HUDEP-2 (cell line): Measurements from ENCODE around the gene TIPRL.
"Not testable (repeated sequence)": the region's sequence is repeated elsewhere in the genome, so short reads cannot be mapped to it uniquely, and the experiment has no call there.

Experiments
- DNase-seq, 76 experiments: peaks; one replicate each; lab custom pipeline; 2025; ENCODE audit not compliant: unreplicated experiment in 76 of 76; lab: John Stamatoyannopoulos, UW

Gene TIPRL

DNA sequence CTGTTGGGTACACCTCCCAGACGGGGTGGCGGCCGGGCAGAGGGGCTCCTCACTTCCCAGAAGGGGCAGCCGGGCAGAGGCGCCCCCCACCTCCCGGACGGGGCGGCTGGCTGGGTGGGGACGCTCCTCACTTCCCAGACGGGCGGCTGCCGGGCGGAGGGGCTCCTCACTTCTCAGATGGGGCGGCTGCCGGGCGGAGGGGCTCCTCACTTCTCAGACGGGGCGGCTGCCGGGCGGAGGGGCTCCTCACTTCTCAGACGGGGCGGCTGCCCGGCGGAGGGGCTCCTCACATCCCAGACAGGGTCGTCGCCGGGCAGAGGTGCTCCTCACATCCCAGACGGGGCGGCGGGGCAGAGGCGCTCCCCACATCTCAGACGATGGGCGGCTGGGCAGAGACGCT lies 28.9 kb downstream of the TIPRL start:
- DNase-seq, result not testable (repeated sequence)

DNA sequence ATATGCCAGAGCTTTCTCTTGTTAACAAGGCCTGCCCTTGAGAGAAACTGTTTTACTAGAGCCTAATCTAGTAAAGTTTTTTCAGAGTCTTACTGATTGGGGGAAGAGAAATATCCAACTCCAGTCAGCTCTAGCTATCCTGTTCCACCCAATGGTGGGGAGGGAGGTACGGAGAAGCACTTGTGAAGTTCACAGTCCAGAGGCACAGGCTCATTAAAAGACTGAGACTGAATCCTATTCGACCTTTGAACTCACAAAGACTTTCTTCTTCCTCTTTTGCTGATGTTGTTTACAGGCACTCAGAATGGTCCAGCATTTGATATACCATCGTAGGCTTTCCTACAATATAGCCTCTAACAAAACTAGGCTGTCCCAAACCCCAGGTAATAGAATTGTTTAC lies 31.6 kb downstream of the TIPRL start:
- no peak for DNase-seq

DNA sequence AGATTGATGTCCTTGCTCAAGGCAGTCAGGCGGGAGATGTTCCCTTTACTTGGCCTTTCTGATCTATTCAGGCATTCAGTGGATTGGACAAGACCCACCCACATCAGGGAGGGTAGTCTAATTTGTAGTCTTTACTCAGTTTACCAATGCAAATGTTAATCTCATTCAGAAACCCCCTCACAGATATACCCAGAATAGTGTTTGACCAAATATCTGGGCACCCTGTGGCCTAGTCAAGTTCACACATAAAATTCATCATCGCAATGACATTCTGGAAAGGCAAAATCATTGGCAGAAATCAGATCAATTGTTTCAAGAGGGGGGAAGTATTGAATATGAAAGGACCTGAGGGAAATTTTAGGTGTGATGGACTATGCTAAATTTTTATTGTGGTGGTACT lies 34.6 kb downstream of the TIPRL start:
- DNase-seq, result no peak

DNA sequence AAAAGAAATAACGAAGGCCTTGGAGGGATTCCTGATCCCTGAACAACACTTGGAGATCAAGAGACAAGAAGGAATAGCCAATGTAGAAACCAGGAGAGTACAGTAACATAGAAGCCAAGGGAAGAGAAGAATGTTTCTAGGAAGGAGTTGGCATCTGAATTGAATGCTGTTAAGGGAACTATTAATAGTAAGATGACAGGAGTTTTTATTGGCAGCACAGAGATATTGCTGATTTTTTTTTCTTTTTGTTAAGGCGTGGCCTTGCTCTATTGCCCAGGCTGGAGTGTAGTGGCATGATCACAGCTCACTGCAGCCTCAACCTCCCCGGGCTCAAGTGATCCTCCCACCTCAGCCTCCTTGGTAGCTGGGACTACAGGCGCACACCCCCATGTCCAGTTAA lies 37.4 kb downstream of the TIPRL start:
- no peak for DNase-seq

DNA sequence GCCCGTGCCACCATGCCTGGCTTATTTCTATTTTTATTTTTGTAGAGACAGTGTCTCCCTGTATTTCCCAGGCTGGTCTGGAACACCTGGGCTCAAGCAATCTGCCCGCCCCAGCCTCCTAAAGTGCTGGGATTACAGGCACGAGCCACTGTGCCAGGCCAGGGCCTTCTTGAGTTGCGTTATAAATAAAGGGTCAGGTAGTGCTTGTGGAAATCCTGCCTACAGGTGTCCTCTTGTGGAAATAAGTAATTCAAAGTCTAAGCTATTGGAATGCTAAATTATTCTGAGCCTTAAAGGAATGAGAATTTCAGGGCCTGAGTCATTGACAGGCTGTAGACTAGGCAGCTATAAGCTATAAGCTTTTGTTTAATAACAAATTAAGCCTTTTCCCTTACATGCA lies 38.9 kb downstream of the TIPRL start:
- no peak for DNase-seq

DNA sequence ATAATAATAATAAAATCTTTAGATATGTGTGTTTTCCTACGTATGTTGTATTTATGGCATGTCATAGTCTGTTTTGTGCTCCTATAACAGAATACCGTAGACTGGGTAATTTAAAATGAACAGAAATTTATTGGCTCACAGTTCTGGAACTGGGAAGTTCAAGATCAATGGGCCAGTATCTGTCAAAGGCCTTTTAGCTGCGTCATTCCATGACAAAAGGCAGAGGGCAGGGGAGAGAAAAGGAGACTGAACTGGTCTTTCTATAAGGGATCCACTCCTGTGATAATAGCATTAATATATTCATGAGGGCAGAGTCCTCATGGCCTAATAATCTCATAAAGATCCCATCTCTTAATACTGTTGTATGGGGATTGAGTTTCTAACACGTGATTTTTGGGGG lies 39.9 kb downstream of the TIPRL start:
- no peak for DNase-seq

DNA sequence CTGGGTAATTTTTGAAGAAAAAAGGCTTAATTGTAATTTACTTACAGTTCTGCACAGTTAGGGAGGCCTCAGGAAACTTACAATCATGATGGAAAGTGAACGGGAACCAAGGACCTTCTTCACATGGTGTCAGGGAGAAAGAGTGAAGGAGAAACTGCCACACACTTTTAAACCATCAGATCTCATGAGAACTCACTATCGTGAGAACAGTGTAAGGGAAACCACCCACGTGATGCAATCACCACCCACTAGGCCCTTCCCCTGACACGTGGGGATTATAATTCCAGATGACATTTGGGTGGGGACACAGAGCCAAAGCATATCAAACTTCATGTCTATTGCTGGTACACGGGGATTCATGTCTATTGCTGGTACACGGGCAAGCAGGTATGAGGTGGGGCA lies 41.7 kb downstream of the TIPRL start:
- DNase-seq, result peak in 9 of 76 experiments; percentile 4 to 22 (median 12)

DNA sequence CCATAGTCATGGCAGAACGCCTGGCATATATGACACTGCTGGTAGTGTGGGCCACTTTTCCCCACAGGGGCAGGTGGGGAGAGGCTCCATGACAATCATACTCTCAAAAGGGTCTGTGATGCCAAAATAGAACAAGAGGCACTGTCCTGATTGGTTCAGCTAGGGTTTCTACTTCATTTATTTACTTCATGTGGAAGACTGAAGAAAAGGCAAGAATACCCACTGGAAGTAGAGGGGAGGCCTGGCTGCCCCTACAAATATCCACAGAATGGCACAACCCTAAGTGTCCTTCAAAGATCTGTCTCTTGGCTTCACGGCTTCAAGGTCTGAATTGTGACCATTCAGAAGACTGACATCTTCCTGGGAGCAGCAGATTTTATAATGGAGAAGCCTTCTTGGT lies 42.5 kb downstream of the TIPRL start:
- no peak for DNase-seq

DNA sequence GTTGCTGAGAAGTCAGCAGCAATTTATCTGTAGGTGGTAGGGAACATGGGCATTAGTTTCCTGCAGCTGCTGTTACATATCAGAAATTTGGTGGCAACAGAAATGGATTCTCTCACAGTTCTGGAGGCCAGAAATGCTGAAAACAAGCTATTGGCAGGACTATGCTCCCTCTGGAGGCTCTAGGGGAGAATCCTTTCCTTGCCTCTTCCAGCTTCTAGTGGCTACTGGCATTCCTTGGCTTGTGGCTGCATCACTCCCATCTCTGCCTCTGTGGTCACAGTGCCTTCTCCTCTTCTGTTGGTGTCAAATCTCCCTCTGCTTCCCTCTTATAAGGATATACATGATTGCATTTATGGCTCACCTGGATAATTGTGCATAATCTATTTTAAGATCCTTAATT lies 44.5 kb downstream of the TIPRL start:
- no peak for DNase-seq

DNA sequence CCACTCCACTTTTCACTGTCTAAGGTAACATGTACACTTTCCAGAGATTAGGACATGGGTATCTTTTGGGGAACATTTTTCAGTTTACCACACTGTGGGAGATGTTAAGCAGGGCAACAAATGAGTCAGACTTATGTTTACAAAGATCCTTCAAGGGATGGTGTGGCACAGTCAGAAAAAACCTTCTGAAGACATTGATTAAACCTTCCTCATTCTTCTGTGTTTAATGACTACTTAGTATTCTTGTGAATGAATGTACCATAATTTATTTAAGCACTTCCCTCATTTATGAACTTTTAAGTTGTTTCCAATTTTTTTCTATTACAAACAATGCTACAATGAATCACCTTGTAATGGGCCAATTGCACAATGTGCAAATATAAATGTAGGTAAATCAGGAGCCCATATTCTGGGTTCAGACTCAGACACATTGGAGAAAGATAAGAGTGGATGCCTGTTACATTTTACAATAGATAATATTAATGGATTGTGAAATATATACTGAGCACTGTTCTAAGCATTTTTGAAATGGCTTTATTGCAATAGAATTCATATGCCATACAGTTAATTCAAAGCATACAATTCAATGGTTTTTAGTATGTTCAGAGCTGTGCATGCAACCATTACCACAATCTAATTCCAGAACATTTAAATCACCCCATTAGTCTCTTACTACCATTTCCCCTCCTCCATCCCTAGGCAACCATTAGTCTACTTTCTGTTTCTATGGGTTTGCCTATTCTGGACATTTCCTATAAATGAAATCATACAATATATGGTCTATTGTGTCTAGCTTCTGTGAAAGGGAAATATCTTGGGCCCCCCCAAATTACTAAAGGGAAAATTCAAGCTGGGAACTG lies 45.1 kb downstream of the TIPRL start:
- DNase-seq, result no peak

DNA sequence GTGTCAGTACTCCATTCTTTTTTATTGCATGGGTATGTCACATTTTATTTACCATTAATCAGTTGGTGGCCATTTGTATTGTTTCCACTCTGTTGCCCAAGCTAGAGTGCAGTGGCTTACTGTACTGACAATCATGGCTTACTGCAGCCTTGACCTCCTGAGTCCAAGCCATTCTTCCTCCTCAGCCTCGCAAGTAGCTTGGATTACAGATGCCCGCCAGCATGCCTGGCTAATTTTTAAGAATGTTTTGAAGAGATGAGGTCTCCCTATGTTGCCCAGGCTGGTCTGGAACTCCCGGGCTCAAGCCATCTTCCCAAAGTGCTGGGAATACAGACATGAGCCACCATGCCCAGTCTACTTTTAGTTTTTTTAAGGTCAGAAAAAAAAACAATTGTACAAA lies 46.2 kb downstream of the TIPRL start:
- DNase-seq, result no peak

DNA sequence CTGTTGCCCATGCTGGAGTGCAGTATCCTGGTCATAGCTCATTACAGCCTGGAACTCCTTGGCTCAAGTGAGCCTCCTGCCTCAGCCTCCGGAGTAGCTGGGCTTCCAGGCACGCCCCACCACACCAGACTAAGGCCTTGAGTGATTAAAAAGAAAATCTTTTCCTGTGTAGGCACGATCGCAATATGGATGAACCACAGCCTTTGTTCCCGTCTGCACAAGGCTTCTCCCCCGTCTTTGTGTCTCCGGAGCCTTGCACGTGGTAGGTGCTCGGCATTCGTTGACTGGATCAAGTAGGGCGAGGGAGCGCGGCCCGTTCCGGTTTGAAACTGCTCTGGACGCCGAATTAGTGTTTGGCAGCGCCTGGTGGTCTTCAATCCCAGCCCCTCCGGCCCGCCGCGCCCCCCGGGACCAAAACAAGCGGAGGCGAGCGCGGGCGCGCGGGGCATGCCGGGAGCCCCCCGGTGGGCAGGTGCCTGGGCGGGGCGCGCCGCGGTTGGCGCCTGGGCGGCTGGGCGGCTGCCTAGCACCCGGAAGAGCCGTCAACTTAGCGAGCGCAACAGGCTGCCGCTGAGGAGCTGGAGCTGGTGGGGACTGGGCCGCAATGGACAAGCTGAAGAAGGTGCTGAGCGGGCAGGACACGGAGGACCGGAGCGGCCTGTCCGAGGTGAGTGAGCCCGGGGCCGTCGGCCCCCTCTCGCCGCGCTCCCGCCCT lies 46.9 kb downstream of the TIPRL start, which contains the start of gene SFT2D2:
Gene SFT2D2, plus strand, starts transcription at position 529 of the 715 bp plus-strand sequence. Its CDS starts 76 bp downstream, at position 605.
- peak in 70 of 76 experiments; percentile 20 to 81 (median 59) for DNase-seq

DNA sequence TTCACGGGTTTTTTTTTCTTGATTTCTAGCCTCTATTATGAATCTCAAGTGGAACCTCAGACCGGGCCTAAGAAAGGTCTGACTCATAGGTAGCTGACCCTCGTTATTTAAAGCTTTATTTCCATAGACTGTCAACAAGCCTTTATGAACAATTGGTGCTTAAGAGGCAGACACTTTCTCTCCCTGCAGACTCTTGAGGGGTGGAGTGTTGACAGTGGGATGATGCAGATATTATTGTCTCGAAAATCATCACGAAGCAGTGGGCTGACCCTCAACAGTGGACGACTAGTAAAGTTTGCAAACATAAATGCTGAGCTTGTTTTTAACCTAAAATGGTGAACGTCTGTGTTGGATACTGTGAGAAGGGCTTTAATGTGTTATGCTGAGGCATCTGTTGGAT lies 48.9 kb downstream of the TIPRL start:
- no peak for DNase-seq

DNA sequence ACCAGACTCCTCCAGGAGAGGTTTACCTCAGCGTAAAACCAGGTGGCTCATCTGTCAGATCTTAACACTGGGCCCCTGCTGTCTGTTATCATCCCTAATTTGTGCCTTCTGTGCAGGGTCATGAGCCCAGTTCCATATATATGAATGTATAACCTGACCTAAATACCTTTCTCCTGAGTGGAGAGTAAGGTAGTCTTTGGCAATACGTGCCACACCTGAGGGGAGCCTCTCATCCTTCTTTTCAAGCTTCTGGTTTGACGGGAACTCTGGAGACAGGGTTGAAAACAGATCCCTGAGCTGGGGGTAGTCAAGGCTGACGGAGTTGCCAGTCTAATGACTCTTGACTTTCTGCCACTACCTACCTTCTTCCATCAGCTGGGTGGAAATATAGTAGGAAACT lies 51.1 kb downstream of the TIPRL start:
- DNase-seq, result no peak

DNA sequence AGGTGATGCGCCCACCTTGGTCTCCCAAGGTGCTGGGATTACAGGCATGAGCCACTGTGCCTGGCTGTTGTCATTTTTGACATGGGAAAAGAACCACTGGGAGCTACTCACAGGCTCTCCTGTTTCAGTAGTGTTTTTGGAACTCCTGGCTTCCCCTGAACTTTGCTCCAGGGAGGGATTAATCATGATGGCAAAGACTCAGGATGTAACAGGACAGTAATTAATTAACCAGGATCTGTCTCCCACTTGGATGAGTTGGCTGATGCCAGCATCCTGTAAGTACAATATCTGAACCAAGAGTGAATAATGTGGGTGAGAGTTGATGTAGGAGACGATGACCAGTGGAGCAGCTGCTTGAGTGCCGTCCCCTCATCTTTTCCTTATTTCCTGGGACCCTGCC lies 51.9 kb downstream of the TIPRL start:
- no peak for DNase-seq

DNA sequence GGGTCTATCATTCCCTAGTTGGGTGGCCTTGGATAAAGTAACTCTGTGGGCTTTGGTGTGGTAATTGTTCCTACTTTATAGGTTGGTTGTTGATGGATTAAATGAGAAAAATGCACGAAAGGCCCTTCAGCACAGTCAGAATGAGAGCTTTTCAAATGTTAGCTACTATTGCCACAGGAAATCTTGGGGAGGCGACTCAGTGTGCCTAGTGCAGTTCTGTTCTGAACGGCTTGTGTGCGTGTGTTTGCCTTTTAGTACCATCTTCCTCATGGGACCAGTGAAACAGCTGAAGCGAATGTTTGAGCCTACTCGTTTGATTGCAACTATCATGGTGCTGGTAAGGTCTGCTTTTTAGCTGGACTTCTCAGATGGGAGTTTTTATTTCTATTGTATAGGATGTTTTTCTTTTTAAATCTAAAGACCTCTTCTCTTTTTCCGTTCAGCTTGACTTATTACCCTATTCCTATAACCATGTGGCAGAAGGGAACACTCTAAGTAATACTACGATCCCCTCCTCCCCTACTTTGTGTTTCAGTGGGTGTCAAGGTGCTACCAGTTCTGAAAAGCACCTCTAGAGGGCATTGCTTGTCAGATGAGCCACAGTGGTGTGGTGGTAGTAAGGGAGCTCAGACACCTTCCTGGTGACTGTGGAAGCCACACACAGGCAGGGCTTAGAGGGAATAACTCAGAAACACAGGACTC lies 56.2 kb downstream of the TIPRL start:
- peak in 38 of 76 experiments; percentile 2 to 65 (median 18) for DNase-seq

DNA sequence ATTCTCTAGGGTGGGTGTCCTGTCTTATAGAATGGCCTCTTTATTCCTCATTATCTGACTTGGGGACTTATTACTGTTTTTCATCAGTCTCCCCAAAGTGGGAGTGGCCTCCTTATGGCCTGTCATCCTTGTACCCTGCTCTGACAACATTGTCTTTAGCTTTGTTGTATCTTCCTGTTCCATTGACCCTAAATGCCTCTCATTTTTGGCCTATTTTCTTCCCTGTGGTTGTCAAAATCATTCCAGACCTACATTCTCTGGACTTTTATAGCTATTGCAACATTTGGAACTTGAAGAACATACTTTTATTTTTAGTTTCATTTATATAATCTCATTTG lies 56.8 kb downstream of the TIPRL start:
- no peak for DNase-seq

DNA sequence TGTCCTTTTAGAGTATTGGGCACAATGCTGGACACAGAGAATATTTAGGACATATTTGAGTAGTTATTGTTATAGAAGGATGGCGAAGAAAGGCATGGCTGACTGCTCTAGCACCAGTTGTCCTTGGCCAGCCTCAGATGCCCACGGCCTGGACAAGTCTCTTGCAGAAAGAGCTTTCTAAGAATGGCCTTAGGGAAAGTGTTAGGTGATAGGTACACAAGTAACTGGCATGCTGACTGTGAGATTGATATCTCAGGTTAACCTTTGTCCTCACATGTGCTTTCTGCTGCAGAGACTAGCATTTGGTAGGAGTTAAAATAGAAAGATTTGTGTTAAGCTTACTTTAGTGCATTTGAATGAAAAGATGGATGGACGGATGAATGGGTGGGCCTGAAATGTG lies 57.2 kb downstream of the TIPRL start:
- DNase-seq, result no peak

DNA sequence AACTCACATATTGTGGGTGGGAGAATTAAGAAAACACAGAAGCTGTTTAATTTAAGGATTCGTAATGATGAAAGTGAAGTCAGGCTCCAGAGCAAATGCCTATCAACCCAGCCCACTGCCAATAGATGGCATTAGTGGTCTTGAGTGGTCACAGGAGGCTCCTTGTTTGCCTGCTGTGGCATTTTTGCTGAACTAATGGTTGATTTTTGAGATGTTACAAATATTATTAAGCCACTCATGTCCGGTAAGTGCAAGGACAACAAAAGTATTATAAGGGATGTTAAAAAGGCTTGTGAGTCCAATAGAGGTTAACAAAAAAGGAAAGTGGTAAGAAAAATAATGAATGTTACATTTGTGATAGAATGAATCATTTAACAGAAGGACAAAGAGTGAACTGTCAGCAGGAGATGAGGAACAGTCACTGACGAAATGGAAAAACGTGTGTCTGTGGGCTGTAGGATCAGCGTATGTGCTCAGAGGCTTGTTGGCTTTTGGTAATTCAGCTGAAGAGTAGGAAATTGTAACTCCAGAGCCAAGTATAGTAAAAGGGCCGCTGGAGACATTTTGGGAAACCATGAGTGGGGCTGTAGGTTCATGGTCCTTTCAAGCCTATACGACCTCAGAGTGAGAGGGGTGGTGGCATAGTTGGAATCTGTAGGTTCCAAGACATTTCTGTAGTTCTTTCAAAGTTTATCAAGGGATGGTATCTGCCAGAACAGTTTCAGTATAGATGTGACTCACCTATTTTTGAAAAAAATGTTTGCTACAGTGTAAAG lies 58.3 kb downstream of the TIPRL start:
- no peak for DNase-seq

DNA sequence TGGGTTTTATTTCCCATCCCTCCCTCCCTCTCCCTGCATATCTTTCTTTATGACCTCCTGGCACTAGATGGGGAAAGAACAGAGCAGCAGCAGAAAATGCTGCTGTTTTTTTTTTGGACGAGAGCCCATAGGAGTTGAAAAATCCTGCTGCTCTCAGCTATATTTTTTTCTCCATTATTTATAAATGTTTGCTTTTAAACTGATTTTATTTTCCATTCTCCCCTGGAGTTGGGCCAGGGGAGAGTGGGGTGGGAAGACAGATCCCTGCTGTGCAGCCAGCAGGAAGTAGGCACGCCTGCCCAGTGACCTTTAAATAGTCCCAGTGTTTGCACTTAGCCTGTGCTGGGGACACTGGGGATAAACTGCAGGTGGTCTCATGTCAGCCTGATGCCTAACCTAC lies 64.4 kb downstream of the TIPRL start:
- DNase-seq, result no peak
